GM18502 (cell line): ENCODE results near the gene EHD3.

ENCODE experiments used
- ATAC-seq: cut with Tn5 transposase; IDR thresholded peaks from one replicate; pipeline ENCODE4 v1.9.1; 2021; ENCODE audit warnings: mild to moderate bottlenecking; ENCODE audit not compliant: unreplicated experiment, poor library complexity

EHD3 gene

GRCh38 chr2:31212659-31213600, 21.0 kb upstream of the EHD3 start:
- ATAC-seq: no peak

- no peak for ATAC-seq
Measured at GRCh38 chr2:31213601-31214443, 20.1 kb upstream of the EHD3 start.

GRCh38 chr2:31214444-31214915, 19.5 kb upstream of the EHD3 start:
- no peak for ATAC-seq

GRCh38 chr2:31216734-31217133, 17.2 kb upstream of the EHD3 start:
- peak; percentile 54 for ATAC-seq

- no peak for ATAC-seq
Measured at GRCh38 chr2:31217465-31218200, 16.3 kb upstream of the EHD3 start, which contains the start of gene CAPN14. CAPN14 (minus strand) TSS chr2:31217515; CDS start chr2:31205447, 12,068 bp downstream.

- ATAC-seq: peak; percentile 75
Measured at GRCh38 chr2:31219131-31219969, 14.6 kb upstream of the EHD3 start.

- no peak for ATAC-seq
Measured at GRCh38 chr2:31221544-31221943, 12.4 kb upstream of the EHD3 start.

GRCh38 chr2:31222071-31222470, 11.9 kb upstream of the EHD3 start:
- no peak for ATAC-seq

GRCh38 chr2:31223026-31223425, 10.9 kb upstream of the EHD3 start:
- ATAC-seq: no peak

GRCh38 chr2:31223749-31224148, 10.2 kb upstream of the EHD3 start:
- no peak for ATAC-seq

- ATAC-seq: no peak
Measured at GRCh38 chr2:31226266-31226665, 7.7 kb upstream of the EHD3 start.

GRCh38 chr2:31227110-31227509, 6.8 kb upstream of the EHD3 start:
- ATAC-seq: no peak

GRCh38 chr2:31227711-31228125, 6.2 kb upstream of the EHD3 start:
- no peak for ATAC-seq

- no peak for ATAC-seq
Measured at GRCh38 chr2:31228717-31229116, 5.2 kb upstream of the EHD3 start.

GRCh38 chr2:31230751-31231150, 3.2 kb upstream of the EHD3 start:
- no peak for ATAC-seq

GRCh38 chr2:31231571-31232302, 2.2 kb upstream of the EHD3 start:
- no peak for ATAC-seq

- ATAC-seq: no peak
Measured at GRCh38 chr2:31232586-31232985, 1.4 kb upstream of the EHD3 start.

- ATAC-seq: no peak
Measured at GRCh38 chr2:31233231-31233630, 721 bp upstream of the EHD3 start.
